GM19455 (cell line): Measurements from ENCODE around the gene HSPB3.
"Not testable (repeated sequence)": the region's sequence is repeated elsewhere in the genome, so short reads cannot be mapped to it uniquely, and the experiment has no call there.

Experiments
- ATAC-seq: cut with Tn5 transposase; IDR thresholded peaks from one replicate; pipeline ENCODE4 v1.9.1; 2021; ENCODE audit not compliant: unreplicated experiment

Gene HSPB3, protein sequence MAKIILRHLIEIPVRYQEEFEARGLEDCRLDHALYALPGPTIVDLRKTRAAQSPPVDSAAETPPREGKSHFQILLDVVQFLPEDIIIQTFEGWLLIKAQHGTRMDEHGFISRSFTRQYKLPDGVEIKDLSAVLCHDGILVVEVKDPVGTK

DNA sequence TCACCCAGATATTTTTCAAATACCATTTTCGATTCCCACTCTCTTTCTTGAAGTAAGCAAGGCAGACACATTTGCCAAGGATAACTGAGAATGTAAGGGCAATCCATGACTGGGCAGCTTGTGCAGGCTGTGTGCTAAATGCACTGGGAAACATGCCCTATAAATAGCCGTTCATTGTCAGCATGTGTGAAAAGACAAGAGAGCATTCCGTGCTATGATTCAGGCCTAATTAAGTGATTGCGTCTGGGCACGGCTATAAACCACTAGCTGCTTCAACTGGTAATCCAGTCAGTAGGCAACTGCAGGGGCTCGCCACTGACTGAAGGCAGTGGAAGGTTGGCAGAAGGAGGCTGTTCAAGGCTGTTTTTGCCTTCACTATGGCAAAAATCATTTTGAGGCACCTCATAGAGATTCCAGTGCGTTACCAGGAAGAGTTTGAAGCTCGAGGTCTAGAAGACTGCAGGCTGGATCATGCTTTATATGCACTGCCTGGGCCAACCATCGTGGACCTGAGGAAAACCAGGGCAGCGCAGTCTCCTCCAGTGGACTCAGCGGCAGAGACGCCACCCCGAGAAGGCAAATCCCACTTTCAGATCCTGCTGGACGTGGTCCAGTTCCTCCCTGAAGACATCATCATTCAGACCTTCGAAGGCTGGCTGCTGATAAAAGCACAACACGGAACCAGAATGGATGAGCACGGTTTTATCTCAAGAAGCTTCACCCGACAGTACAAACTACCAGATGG is at the start of gene HSPB3:
TSS of gene HSPB3 (plus strand) at position 287 of the 745 bp plus-strand sequence. CDS start at position 378, 91 bp downstream.
- no peak for ATAC-seq

DNA sequence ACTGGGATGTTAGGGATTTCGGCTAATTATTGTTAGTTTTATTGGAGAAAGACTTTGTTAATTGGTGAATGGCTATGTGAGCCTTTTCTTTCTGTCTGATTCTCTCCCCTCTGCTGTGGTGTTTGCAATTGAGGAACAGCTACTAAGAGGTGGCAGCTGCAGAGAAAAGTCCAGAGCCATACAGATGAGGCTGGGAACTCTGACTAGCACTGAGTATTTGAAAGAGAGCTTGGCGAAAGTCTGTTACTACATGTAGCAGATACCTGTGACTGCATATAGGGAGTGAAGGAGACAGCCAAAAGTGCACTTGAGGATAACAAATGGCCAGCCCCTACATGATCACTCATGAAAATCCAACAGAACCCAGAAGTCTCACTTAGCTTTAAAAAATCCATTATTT is 44.3 kb upstream of the HSPB3 start:
- ATAC-seq, result no peak

DNA sequence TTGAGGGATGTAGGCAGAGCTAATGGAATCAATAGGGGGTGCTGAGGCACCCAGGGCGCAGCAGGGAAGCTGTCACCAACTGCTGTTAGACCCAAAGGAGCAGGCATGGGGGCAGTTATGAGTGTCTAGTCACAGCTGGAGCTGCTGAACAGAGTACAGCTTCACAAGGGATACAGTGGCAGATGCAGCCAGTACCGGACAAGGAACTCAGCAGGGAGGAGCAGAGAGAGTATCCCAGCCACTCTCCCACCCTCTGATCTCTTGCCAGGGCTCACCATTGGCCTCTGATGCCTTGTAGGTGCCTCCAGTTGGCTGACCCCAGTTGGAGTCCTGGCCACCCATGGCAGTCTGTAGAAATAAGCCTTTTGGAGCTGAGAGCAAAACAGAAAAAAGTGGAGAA is 42.6 kb upstream of the HSPB3 start:
- no peak for ATAC-seq

DNA sequence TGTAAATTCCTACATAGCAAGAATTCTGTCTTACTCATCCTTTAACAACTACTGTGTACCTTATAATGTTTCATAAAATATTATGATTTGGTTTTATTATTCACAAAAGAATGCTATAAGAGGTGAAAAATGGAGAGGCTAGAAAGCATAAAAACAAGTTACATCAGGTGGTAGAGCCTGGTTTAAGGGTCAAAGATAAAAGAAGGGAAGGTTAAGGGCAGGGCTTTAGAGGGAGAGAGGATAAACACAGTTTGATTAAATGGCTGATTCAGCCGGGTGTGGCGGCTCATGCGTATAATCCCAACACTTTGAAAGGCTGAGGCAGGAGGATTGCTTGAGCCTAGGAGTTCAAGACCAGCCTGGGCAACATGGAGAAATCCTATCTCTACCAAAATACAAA is 40.4 kb upstream of the HSPB3 start:
- no peak for ATAC-seq

DNA sequence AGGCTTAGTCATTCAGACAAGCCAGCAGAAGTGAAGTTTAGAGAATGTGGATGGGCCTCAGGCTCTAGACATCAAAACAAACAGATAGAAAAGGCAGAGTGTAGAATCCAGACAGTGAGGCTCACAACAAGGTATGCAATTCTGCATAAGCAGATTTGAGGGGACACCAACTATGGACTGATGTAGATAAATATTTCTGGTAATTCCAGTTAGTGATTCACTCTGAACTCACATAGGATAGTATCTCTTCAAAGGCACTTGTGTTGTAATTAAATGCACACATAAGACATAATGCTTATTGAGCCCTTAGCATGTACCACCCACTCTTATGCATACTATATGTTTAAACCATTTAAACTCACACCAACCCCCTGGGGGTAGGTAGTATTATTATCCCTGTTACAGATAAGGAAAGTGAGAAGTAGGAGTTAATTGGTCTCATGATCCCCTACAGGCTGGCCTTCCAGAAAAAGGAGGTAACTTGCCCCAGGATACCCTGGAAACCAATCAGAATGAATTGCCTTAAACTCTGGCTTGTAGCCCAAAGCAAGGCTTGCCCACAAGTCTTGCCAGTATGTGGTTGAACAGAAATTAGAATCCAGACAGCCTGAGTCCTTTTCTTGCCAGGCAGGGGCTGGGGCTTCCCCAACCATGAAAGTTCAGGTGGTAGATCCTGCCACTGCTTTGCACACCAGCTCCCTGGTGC is 39.5 kb upstream of the HSPB3 start:
- no peak for ATAC-seq

DNA sequence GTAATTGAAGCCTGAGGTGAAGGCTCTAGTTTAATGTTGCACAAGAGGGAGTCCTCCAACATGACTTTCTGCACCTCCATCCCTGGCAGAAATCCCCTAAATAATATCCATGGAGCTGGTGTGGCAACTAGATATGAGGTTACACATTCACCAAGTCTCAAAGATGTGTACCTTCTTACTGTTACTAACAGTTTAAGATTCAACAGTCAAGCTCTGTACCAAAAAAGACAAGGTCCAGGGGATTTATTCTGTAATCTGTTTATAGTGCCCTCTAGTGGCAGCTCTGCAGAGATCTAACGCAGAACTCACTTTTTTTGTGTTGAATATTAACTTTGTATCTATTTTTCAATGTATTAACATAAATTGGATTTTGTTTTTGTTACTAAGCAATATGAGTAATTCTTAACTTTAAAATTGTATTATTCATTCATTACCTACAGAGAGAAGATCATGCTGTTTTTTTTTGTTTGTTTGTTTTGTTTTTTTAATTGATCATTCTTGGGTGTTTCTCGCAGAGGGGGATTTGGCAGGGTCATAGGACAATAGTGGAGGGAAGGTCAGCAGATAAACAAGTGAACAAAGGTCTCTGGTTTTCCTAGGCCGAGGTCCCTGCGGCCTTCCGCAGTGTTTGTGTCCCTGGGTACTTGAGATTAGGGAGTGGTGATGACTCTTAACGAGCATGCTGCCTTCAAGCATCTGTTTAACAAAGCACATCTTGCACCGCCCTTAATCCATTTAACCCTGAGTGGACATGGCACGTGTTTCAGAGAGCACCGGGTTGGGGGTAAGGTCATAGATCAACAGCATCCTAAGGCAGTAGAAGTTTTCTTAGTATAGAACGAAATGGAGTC is 35.7 kb upstream of the HSPB3 start:
- ATAC-seq, result not testable (repeated sequence)

DNA sequence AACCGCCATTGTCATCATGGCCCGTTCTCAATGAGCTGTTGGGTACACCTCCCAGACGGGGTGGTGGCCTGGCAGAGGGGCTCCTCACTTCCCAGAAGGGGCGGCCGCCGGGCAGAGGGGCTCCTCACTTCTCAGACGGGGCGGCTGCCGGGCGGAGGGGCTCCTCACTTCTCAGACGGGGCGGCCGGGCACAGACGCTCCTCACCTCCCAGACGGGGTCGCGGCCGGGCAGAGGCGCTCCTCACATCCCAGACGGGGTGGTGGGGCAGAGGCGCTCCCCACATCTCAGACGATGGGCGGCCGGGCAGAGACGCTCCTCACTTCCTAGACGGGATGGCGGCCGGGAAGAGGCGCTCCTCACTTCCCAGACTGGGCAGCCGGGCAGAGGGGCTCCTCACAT is 35.0 kb upstream of the HSPB3 start:
- ATAC-seq, result not testable (repeated sequence)

DNA sequence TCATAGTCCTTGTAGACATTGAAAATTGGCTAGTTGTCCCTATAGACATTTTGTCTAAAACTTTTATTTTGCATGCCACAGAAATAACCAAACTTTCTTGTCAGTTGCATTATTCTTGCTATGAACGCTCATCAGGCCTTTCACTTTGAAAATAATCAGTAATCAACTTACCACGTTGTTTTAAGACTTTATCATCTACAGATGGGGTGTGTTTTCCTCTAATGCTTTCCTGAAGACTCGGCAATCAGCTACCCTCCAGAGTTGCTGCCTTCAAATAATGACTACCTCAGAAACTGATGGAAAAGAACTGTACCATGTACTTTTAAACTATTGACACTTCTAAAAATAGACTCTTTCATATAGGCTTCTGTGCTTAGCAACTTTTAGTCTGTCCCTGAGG is 33.5 kb upstream of the HSPB3 start:
- ATAC-seq, result no peak

DNA sequence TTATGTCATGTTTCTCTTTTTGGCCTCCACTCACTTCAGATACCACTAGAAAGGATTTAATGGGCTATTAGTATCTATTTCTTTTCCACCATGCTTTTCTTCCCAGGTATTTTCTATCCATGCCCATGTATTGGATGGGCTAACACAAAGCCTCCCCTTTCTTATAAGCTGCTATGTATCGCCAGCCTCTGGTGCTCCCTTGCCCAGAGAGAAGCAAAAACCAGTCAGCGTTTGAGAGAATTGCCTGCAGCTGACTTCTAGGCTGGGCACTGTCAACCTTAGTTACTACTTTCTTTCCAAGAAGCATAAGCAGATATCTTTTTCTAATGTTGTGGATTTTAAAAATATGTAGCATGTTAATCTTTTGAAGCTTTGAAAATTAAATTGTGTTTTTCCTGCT is 30.2 kb upstream of the HSPB3 start:
- no peak for ATAC-seq

DNA sequence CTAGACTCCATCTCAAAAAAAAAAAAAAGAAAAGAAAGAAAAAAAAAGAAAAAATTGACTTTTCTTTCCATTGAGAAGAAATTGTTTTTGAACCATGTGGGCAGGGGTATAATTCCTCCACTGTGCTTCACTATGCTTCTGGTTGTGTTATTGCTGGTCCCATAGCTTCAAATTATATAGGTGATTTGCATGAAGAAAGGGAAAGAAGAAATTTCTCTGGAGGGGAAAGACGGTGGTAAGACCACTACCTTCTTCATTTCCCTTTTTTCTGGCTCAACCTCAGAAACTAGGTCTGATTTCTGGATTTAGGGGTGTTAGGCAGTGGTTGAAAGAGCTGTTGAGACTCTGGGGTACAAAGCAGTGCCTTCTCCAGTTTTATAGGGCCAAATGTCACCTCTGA is 29.3 kb upstream of the HSPB3 start:
- no peak for ATAC-seq

DNA sequence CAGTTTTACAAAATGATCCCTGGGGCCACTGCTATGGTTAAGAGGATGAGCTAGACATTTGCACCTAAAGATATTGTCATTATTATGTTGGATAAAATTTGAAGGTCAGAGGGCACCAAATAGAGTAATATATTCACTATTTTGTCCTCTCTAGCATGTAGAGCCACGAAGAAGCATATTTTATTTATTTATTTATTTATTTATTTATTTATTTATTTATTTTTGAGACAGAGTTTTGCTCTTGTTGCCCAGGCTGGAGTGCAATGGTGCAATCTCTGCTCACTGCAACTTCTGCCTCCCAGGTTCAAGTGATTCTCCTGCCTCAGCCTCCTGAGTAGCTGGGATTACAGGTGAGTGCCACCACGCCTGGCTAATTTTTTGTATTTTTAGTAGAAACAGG is 20.8 kb upstream of the HSPB3 start:
- not testable (repeated sequence) for ATAC-seq

DNA sequence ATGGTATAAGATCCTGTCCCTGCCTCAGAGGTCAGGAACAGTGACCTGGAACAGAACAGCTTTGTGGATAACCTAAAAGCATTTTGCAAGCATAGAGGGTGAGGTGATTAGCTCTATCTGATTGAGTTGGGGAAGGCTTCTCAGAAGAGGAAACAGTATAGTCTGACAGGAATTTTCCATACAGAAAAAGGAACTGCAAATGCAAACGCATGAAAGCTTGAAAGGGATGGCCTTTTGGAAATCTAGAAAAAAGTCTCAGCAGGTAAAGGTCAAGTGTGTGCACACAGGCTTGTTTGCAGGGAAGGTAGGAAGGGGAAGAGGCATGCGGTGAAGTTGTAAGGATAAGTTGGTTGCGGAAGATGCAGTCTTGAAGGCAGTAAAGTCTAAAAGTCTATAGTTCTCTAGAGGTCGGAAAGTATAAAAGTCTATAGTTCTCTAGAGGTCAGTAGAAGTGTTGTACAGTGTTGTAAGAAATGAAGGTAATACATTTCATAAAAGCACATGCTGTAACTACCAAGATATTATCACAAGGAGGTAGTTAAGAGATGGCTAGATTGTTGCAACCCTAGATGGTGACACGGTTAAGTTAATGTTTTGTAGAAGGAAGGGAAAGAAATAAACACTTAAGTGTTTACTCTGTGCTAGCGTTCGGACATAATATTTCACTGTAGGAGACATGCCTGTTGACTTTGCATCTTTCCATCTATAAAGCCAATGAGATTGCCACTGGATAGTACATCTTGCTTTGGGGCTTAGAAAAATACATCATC is 16.7 kb upstream of the HSPB3 start:
- ATAC-seq, result no peak

DNA sequence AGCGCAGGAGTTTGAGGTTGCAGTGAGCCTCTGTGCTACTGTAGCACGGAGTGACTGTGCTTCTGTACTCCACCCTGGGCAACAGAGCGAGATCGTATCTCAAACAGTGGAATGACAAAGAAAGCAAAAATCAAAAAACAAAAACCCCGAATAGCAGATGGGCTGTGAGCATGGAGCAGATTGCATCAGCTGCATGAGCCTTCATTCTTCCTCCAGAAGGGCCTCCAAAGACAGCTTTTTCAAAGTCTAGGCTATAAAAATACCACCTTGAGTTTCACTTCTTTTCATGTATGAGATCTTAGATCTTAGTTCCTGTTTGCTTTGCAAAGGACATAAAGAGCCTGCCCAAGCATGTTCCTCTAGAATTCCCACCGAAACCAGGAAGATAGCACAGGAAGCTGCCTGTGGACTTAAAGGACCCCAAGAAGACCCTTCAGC is 15.0 kb upstream of the HSPB3 start:
- peak; percentile 86 for ATAC-seq

DNA sequence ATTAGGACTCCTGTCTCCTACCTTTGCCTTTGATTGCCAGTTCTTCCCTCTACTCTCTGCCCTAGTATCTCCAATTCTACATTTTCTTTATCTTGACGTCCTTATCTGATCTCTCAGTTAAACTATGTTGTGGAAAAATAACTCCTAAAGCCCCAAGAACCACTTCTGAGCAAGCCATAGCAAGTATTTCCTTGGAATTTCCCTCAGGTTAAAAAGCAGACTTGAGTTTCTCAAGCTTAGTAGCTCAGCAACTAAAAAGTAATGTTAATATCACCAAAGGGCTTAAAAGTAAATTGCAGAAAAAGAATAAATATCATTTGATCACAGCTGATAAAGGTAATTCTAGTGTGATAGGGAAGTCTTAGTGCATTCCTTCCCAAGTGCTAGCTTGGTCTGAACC is 13.2 kb upstream of the HSPB3 start:
- ATAC-seq, result no peak

DNA sequence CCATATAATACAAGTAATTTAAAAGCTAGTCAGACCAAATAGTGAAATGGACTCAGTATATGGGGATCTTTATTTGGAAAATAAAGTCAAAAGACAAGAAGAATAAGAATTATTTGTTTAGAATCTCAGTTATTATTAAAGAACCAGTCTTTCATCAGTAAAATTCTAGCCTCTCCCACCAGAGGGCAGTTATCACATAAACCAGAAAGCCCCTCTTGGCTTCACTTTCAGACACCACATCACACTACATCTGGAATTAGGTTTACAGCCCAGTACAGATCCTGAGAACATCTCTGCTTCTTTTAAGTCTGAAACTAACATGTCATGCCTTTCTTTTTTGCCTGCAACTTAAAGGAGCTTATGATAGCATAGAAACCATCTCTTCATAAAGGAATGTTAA is 12.2 kb upstream of the HSPB3 start:
- ATAC-seq, result peak; percentile 44

DNA sequence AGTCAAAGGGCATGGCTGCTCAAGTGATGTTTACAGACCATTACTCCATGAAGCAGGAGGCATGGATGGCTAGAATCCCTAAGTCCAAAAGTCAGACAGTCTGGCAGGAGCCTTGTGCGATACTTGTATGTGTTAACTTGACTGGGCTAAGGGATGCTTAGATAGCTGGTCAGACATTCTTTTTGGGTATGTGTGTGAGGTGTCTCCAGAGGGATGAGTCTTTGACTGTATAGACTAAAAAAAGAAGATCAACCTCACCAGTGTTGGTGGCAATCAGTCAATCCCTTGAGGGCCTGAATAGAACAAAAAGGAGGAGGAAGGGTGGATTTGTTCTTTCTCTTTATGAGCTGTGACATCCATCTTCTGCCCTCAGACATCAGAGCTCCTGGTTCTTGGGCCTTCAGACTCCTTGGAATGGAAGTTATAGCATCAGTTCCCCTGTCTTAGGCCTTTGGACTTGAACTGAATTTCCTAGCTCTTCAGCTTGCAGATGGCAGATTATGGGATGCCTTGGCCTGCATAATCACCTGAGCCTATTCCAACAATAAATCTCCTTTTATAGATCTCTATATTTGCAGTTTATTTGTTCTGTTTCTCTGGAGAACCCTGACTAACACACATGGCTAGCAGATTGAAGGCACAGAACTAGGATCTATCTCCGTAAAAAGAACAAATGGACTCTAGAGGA is 9.7 kb upstream of the HSPB3 start:
- no peak for ATAC-seq

DNA sequence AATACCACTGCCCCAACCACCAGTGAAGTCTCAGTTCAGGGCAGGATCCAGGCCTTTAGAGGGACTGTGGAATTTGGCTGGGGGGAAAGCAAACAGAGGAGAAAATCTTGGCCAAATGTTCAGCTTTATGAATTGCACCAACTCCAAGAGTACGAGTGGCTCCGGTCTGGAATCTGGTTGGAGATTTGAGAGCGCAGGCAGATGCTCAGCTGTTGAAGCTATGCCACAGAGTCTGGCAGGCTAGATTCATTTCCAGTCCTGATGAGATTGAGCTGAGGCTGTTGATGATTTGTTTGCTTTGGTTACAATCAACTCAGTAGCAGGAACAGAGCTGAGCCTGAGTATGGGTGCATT is 9.1 kb upstream of the HSPB3 start:
- ATAC-seq, result no peak

DNA sequence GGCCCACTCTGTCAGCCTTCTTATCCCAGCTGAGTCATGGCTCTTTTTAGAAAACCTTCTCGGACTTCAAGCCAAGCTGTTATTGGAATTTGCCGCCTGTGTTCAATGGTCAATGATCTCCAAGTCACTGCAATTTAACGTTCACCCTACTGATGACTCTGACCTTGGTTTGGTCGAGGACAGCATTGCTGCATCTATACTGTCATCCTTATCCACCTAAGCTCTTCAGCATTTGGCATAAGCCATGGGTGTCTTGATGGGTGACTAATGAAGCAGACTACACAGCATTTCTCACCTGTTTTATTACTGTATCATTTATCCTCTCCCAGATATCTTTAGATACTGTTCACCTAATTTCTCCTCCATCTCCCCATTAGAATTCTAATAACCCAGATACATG is 5.6 kb upstream of the HSPB3 start:
- no peak for ATAC-seq

DNA sequence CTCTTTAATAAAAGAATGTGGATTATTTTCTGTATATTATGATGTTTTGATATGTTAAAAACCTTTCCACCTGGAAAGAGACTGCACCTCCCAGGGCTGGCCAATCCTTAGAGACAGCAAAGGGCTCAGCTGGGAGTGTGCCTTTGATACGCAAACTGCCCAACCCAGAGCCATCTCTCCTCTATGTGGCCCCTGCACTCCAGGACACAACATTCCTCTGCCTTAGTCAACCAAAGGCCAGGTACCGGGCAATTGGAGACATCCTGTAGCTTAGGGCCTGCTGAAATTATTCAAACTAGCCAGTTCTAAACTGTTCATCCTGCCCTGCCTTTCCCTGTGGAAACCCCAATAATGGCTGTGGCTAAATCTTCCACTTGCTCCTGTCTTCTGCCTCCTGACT is 5.0 kb upstream of the HSPB3 start:
- no peak for ATAC-seq

DNA sequence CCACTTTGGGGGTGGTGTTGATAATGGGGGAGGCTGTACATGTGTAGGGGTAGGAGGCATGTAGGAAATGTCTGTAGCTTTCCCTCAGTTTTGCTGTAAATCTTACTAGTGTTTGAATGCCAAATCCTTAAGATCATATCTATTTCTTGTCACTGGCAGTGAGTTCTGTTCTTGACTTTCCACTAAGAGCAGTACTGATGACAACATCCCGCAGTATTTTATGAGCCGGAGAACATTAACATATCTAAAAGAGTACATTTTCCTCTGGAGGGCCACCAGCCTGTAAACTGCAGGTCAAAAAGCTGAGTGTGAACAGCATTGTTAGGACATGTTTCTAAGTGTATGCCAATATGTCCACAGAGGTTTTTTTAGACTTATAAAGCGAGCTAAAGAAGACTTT is 2.5 kb upstream of the HSPB3 start:
- ATAC-seq, result no peak
